ENCODE measurements around the gene AXIN2. TPM values are rescaled to one million over a fixed set of nuclear protein-coding genes. Genes with fewer than 3 reads are reported as not detected.

AXIN2 gene
- polyA plus RNA-seq, 1 donor from 2014 or later, result 26.7 TPM

DNA sequence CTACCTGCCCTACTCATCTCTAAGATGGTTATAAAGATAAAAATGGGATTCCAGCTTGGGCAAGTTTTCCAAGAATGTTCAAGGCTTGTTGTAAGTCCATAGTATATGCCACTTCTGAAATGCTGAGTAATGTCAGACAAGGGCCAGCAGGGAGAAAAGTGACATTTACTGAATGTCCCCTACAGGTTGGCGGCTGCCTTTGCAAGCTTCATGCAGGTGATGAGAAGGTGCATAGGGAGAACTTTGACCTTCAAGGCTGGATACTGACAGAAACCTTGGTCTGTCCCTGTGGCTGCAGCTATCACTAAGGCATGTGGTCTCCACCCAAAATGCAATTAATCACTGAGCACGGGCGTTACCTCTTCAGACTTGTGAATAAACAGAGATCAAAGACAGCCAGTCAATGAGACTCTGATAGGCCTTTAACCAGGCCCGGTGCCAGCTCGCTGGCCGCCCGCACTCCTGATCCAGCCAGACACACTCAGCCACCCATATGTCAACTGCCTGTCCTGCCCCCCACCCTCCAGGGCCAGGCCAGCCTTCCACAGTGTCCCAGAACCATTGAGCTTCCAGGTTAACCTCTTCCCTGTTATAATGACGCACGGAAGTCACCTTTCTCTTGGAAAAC lies 26.8 kb upstream of the AXIN2 start:
- Histone ChIP-seq H3K27me3 (ENCODE audit: insufficient read depth, low read depth, low read length) (no peaks in the 10 kb centered on the region), H3K36me3 (ENCODE audit: insufficient read depth, low read length) (no peaks in the 10 kb centered on the region), H2AFZ (ENCODE audit: low read depth, low read length) (no peak overlapping the region), H3K27ac (ENCODE audit: low read length) (no peak overlapping the region), H4K20me1 (ENCODE audit: insufficient read depth) (no peaks in the 10 kb centered on the region), H3K4me2 (ENCODE audit: low read length) (no peak overlapping the region), H3F3A (ENCODE audit: insufficient read depth, low read length, poor library complexity, severe bottlenecking) (no peaks in the 10 kb centered on the region), H3K9ac (ENCODE audit: low read length) (no peak overlapping the region), H3K9me2 (ENCODE audit: insufficient read depth, low read length) (no peaks in the 10 kb centered on the region), H3K79me2 (replicated peaks; ENCODE audit: insufficient read depth, low read length) (no peaks in the 10 kb centered on the region), H3K9me3 (ENCODE audit: low read length) (no peaks in the 10 kb centered on the region), H3K4me3 (ENCODE audit: low read length) (no peak overlapping the region)
- TF ChIP-seq RAD21 (conservative IDR thresholded peaks at IDR 0.05) (no peak), POLR2AphosphoS5 (IDR thresholded peaks at IDR 0.05) (no peak), TAF1 (IDR thresholded peaks at IDR 0.05; ENCODE audit: low read depth) (no peak), SMC3 (conservative IDR thresholded peaks at IDR 0.05; ENCODE audit: poor library complexity) (no peak), EP300 (conservative IDR thresholded peaks at IDR 0.05; ENCODE audit: poor library complexity, severe bottlenecking) (no peak), MXI1 (conservative IDR thresholded peaks at IDR 0.05; ENCODE audit: poor library complexity, severe bottlenecking) (no peak), EZH2 (IDR thresholded peaks at IDR 0.05; ENCODE audit: borderline replicate concordance, insufficient read depth, low read length, poor library complexity, severe bottlenecking) (no peak)
- TF ChIP-seq, protein P1, sequence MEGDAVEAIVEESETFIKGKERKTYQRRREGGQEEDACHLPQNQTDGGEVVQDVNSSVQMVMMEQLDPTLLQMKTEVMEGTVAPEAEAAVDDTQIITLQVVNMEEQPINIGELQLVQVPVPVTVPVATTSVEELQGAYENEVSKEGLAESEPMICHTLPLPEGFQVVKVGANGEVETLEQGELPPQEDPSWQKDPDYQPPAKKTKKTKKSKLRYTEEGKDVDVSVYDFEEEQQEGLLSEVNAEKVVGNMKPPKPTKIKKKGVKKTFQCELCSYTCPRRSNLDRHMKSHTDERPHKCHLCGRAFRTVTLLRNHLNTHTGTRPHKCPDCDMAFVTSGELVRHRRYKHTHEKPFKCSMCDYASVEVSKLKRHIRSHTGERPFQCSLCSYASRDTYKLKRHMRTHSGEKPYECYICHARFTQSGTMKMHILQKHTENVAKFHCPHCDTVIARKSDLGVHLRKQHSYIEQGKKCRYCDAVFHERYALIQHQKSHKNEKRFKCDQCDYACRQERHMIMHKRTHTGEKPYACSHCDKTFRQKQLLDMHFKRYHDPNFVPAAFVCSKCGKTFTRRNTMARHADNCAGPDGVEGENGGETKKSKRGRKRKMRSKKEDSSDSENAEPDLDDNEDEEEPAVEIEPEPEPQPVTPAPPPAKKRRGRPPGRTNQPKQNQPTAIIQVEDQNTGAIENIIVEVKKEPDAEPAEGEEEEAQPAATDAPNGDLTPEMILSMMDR (IDR thresholded peaks at IDR 0.05; ENCODE audit: poor library complexity, severe bottlenecking), result no peak
- TF ChIP-seq, protein P2, sequence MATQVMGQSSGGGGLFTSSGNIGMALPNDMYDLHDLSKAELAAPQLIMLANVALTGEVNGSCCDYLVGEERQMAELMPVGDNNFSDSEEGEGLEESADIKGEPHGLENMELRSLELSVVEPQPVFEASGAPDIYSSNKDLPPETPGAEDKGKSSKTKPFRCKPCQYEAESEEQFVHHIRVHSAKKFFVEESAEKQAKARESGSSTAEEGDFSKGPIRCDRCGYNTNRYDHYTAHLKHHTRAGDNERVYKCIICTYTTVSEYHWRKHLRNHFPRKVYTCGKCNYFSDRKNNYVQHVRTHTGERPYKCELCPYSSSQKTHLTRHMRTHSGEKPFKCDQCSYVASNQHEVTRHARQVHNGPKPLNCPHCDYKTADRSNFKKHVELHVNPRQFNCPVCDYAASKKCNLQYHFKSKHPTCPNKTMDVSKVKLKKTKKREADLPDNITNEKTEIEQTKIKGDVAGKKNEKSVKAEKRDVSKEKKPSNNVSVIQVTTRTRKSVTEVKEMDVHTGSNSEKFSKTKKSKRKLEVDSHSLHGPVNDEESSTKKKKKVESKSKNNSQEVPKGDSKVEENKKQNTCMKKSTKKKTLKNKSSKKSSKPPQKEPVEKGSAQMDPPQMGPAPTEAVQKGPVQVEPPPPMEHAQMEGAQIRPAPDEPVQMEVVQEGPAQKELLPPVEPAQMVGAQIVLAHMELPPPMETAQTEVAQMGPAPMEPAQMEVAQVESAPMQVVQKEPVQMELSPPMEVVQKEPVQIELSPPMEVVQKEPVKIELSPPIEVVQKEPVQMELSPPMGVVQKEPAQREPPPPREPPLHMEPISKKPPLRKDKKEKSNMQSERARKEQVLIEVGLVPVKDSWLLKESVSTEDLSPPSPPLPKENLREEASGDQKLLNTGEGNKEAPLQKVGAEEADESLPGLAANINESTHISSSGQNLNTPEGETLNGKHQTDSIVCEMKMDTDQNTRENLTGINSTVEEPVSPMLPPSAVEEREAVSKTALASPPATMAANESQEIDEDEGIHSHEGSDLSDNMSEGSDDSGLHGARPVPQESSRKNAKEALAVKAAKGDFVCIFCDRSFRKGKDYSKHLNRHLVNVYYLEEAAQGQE (IDR thresholded peaks at IDR 0.05; ENCODE audit: borderline replicate concordance), result no peak

DNA sequence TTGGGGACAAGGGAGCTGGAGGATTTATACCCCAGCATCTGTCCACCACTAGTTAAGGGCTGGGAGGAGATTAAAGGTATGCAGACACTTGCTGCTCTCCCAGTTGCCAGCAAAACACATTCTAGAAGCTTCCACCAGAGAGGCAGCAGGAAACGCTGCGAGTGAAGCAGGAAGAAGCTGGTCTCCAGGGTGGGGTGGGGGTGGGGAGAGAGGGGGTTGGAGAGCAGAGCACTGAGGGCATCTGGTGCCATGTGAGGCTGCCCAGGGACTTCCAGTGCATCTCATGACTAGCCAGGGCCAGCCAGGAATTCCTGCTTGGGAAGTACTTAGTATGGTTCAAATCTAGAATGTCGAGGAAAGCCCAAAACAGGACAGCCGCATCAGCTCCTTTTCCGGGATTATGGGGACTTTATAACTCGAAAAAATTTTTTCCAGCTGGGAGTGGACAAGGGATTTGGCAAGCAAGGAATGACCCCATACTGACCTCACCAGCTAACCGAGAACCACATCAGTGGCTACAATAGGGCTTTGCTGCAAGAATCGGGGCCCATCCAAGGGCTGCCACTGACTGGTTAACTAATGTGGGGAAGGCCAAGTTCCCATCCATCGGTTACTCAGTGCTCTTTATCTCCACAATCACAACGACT lies 26.2 kb upstream of the AXIN2 start:
- TF ChIP-seq RAD21 (conservative IDR thresholded peaks at IDR 0.05) (no peak), POLR2AphosphoS5 (IDR thresholded peaks at IDR 0.05) (no peak), TAF1 (IDR thresholded peaks at IDR 0.05; ENCODE audit: low read depth) (no peak), EZH2 (IDR thresholded peaks at IDR 0.05; ENCODE audit: borderline replicate concordance, insufficient read depth, low read length, poor library complexity, severe bottlenecking) (no peak), EP300 (conservative IDR thresholded peaks at IDR 0.05; ENCODE audit: poor library complexity, severe bottlenecking) (no peak), MXI1 (conservative IDR thresholded peaks at IDR 0.05; ENCODE audit: poor library complexity, severe bottlenecking) (no peak), SMC3 (conservative IDR thresholded peaks at IDR 0.05; ENCODE audit: poor library complexity) (no peak)
- TF ChIP-seq, protein P2 (IDR thresholded peaks at IDR 0.05; ENCODE audit: borderline replicate concordance), result no peak
- TF ChIP-seq, protein P1 (IDR thresholded peaks at IDR 0.05; ENCODE audit: poor library complexity, severe bottlenecking), result no peak
- H3K36me3 ChIP-seq (ENCODE audit: insufficient read depth, low read length), result no peaks in the 10 kb centered on the region
- no peak overlapping the region for H3K4me3 ChIP-seq (ENCODE audit: low read length)
- H3K9ac ChIP-seq (ENCODE audit: low read length), result no peak overlapping the region
- no peak overlapping the region for H3K4me2 ChIP-seq (ENCODE audit: low read length)
- no peaks in the 10 kb centered on the region for H4K20me1 ChIP-seq (ENCODE audit: insufficient read depth)
- no peaks in the 10 kb centered on the region for H3F3A ChIP-seq (ENCODE audit: insufficient read depth, low read length, poor library complexity, severe bottlenecking)
- no peak overlapping the region for H3K27ac ChIP-seq (ENCODE audit: low read length)
- no peak overlapping the region for H2AFZ ChIP-seq (ENCODE audit: low read depth, low read length)
- no peaks in the 10 kb centered on the region for H3K9me3 ChIP-seq (ENCODE audit: low read length)
- no peaks in the 10 kb centered on the region for H3K9me2 ChIP-seq (ENCODE audit: insufficient read depth, low read length)
- H3K27me3 ChIP-seq (ENCODE audit: insufficient read depth, low read depth, low read length), result no peaks in the 10 kb centered on the region
- no peaks in the 10 kb centered on the region for H3K79me2 ChIP-seq (replicated peaks; ENCODE audit: insufficient read depth, low read length)
